Renal pelvis (tissue), 4 donors: ENCODE data around the gene DBF4B. TPM values are rescaled to one million over a fixed set of nuclear protein-coding genes. Genes with fewer than 3 reads are reported as not detected.

Experiments used
- DNase-seq: peaks from one replicate; pipeline ENCODE4 v3.0.0-alpha.2; 2013
- polyA plus RNA-seq, 3 donors: library from polyadenylated mRNA; unstranded; fragments of 120-200 nt; gene quantifications; one replicate each; pipeline ENCODE4 v1.2.1, GENCODE V29; 2013; ENCODE audit not compliant: insufficient read length in 3 of 3

Gene DBF4B
- polyA plus RNA-seq, 3 donors, result 12.0 to 21.5 (median 18.5) TPM

DNA sequence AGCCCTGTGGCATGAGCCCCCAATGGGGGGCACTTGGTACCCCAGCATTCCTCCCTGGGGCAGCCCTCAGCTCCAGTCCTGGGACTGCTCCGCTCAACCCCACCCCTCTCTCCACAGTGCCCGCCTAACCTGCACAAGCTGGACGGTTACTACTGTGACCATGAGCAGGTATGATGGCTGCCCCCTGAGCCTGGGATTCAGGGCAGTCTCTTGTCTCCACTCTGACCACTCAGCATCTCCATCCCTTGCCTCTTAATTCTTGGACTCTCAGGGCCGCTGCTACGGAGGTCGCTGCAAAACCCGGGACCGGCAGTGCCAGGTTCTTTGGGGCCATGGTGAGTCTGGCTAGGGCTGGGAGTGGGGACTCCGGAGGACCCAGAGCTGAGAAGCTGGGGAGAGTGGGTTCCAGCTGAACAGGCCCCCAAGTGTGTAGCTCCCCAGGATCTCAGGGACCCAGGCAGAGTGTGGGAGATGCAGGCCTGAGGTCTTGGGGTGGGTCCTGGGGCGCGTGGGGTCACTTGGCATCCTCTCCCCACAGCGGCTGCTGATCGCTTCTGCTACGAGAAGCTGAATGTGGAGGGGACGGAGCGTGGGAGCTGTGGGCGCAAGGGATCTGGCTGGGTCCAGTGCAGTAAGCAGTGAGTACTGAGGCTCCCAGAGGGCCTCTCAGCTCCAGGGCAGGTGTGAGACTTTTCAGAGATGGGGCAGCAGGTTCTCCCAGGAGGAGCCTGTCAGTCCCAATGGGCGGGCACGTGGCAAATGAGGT lies 68.3 kb downstream of the DBF4B start:
- DNase-seq, result no peak

DNA sequence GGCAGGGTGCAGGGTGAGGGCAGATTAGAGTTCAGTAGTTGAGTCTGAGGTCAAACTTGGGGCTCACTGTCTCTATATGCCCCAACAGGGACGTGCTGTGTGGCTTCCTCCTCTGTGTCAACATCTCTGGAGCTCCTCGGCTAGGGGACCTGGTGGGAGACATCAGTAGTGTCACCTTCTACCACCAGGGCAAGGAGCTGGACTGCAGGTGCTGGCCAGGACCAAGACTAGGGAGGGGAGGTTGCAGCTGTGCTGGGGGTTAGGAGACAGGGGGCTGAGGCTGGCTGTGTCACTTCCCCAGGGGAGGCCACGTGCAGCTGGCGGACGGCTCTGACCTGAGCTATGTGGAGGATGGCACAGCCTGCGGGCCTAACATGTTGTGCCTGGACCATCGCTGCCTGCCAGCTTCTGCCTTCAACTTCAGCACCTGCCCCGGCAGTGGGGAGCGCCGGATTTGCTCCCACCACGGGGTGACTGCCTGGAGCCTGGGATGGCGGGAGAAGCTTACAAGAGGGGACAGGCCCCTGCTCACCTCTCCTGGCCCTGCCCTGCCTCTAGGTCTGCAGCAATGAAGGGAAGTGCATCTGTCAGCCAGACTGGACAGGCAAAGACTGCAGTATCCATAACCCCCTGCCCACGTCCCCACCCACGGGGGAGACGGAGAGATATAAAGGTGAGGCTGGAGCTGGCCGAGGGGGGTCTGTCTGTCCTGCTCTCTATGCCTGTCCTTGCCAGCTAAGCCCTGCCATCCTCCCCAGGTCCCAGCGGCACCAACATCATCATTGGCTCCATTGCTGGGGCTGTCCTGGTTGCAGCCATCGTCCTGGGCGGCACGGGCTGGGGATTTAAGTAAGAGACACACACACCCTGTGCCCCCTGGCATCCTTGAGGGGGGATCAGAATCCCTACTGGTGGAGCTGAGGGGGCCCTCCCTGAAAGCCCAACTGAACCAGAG lies 69.2 kb downstream of the DBF4B start:
- DNase-seq, result no peak

DNA sequence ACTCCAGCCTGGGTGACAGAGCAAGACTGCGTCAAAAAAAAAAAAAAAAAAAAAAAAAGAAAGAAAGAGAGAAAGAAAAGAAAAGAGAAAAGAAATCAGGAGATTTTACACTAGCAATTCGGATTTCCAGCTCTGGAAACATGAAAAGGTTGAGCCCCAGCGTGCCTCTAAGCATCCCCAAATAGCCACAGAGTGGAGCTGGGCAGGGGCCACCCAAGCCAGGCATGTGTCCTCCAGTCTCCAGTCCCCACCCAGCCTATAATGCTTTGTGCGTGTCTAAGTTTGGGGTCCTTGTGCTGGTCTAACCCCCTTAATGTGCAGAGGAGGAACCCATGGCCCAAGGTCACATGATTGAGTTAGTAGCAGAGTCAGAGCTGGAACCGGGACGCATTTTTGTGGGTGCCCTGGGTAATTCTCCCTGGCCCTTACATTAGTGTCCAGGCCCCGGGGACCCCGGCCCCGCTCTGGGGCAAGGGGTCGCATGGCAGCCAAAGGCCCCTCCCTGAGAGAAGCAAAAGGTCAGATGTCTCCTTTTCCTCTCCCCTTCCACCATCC lies 70.3 kb downstream of the DBF4B start:
- no peak for DNase-seq

DNA sequence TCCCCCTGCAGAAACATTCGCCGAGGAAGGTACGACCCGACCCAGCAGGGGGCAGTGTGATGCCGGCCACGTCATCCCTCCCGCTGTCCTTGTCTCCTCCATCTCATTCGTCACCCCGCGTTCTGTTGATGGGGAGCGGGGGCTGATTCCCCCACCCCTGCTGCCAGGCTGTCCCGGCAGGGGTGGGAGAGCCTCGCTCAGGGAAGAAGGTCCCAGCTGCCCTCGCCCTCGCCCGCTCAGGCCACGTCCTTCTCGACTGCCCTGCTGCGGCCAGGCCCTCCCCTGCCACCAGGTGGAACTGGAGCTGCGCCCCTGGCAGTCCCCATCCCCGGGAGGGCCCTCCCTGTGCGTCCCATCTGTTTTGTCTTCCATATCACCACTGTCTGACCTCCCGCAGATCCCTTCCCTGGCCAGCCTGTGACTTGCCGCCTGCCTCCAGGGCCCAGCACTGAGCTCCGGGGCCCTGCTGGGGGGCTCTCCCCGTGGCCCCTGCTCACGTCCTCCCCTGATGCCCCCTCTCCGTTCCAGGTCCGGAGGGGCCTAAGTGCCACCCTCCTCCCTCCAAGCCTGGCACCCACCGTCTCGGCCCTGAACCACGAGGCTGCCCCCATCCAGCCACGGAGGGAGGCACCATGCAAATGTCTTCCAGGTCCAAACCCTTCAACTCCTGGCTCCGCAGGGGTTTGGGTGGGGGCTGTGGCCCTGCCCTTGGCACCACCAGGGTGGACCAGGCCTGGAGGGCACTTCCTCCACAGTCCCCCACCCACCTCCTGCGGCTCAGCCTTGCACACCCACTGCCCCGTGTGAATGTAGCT lies 71.0 kb downstream of the DBF4B start:
- peak; percentile 64 for DNase-seq

DNA sequence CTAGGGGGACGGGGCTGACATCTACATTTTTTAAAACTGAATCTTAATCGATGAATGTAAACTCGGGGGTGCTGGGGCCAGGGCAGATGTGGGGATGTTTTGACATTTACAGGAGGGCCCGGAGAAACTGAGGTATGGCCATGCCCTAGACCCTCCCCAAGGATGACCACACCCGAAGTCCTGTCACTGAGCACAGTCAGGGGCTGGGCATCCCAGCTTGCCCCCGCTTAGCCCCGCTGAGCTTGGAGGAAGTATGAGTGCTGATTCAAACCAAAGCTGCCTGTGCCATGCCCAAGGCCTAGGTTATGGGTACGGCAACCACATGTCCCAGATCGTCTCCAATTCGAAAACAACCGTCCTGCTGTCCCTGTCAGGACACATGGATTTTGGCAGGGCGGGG lies 71.7 kb downstream of the DBF4B start:
- no peak for DNase-seq

DNA sequence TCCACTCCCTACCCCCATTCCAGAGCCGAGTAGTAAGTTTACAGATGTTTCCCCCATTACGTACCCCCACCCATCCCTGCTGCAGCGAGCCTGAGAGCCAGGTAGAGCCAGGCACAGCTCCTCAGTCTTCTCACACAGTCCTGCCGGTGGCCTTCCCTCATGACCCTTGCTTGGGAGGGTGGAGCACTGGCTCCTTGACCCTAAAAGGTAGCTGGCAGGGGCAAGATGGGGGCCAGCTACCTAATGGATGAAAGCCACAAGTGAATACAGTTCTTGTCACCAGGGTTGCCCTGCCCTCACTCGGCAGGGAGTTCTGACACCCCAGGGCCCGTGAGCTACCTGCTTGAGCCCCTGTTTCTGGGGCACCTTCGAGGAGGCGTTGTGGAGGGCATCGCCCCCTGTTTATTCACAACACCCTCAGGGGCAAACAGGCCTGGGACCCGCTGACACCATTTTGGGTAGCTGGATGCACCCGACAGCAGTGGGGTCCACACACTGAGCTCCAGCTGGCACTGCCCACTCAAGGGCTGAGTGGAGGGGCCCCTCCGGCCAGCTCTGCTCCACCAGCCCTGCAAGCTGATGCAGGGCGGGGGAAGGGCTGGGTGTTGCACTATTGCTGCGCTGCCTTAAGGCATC lies 72.5 kb downstream of the DBF4B start:
- DNase-seq, result no peak

DNA sequence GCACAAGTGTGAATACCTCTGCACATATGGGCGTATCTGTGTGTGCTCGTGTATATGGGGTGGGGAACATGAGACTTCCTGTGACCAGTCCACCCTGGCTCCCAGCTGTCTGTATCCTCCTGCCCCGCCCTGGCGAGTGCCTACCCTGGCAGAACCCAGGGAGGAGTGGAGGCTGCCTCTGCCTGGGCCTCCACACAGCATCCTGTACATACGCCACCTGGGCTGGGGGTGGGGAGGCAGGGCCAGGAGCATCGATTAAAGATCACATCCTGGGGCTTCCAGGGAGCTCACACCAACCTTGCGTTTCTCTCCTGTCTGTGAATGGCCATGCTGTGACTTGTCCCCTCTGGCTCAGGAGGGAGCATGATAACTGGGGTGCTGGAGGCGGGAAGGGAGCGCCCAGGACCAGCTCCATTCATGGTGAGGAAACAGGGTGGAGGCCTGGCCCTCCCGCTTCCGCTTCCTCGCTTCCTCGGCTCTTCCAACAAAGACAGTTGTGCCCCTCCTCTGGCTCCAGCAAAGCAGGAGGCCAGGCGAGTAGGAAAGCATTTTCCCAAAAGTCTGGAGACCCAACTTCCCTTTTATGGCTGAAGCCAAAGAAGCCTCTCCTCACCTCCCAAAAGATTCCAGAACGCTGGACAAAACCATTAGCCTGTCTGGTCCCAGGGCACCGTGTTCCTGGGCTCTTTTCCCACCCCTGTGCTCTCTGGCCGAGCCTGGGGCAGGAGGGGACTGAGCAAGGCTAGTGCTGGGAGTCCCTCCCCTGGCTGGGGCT lies 73.3 kb downstream of the DBF4B start:
- DNase-seq, result no peak

DNA sequence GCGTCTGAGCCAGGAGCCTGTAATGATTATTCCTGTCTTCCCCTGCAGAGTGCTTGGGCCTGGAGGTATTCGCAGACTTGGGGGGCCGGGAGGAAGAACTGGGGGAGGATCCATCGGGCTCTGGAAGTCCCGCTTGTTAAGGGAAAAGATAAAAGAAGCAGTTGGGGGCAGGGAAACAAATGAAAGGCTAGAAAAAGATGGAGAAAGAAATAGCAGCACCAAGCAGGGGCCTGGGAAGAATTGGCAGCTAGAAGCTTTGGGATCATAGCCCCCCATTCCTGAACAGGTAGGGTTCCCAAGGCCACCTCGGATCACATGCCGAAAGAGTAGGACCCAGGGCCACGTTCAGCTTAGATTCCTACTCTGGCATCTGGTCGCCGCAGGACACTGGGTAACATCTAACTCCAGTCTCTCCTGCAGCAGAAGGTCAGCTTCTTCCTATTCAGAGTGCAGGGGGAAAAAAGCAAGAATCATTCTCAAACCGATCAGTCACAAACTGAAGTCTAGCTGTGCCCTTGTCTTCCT lies 73.9 kb downstream of the DBF4B start:
- DNase-seq, result no peak

DNA sequence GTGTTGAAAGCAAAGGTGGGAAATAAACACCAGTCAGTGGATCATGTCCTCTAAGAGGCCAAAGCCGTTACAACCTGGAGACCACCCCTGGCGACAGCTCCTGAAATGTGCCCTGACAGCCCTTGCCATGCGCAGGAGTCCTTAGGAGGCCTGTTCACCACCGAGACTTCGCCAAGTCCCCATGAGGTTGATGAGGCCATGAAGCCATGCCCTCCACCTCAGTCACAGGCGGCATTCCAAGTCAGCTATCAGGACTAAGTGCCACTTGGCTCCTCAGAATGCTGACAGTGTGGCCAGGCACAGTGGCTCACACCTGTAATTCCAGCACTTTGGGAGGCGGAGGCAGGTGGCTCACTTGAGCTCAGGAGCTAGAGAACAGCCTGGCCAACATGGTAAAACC lies 77.5 kb downstream of the DBF4B start:
- DNase-seq, result no peak

DNA sequence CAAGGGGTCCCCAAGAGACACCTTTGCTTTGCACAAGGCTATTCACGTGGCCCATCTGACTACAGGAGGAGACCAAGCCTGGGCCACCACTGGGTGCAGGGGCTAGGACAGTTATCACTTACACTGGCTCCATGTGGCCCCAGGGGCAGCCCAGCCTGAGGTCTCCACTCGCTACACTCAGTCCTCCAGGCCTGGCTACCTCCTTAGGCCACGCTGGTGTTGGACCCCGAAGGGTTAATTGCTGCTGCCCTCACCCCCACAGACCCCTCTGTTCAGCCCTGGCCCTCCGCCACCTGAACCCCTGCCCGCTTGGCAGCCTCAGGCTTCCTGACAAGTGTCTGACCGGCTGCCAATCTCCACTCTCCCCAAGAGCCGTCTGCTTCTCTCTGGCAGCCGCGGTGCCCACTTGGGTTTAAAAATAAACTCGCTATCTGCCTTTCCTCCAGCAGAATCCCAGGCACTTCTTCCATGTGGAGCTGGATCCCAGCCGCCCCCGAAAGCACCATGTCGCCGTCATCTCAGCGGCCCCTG lies 78.2 kb downstream of the DBF4B start:
- no peak for DNase-seq

DNA sequence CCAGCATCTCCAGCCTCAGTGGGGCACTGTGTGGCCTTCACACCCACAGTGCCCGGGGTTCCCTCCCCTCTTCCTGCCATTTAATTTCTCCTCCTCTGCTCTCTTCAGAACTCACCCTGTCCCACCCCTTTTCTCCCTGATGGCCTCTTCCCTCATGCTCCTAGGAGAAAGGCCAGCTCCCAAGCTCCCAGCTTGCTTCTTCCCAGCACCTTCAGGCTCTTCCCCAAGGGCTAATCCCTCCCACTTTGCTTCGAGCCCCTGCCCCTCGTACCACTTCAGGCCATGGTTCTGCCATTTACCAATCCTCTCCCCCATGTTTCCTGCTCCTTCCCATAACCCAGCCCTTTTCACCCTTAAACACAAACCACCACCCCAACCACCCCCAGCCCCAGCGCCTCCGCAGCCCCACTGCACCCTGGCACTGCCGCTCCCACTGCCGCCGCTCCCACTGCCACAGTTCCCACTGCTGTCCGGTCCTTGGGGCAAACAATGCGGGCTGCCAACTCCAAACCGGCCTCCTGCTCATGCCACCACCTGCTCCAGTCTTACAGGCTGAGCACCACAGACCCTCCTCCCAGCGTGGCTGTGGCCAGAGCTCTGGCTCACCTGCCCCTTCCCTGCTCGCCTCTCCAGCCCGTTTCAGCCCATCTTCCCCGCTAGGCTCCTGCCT lies 78.9 kb downstream of the DBF4B start:
- DNase-seq, result no peak

DNA sequence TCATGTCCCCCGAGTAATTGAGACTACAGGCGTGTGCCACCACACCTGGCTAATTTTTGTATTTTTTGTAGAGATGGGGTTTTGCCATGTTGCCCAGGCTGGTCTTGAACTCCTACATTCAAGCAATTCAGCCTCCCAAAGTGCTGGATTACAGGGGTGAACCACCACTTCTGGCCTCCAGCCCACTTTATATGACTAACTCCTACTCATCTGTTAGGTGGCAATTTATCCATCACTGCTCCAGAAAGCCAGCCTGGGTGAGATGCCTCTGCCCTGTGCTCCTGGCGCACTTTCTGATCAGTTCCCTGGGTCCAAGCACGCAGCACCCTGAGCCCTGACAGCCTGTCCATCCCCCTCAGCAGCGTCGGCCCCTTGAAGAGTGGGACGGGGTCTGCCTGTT lies 79.7 kb downstream of the DBF4B start:
- DNase-seq, result no peak

DNA sequence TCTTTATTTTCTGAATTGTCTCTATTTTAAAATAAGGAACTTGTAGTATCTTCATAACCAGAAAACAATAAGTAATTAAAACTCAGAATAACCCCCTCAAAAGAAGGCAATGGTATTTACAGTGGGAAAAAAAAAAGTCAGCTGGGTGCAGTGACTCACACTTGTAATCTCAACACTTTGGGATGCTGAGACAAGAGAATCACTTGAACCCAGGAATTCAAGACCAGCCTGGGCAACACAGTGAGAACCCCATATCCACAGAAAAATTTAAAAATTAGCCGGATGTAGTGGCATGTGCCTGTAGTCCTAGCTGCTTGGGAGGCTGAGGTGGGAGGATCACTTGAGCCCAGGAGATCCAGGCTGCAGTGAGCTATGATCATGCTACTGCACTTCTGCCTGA lies 83.8 kb downstream of the DBF4B start:
- no peak for DNase-seq

DNA sequence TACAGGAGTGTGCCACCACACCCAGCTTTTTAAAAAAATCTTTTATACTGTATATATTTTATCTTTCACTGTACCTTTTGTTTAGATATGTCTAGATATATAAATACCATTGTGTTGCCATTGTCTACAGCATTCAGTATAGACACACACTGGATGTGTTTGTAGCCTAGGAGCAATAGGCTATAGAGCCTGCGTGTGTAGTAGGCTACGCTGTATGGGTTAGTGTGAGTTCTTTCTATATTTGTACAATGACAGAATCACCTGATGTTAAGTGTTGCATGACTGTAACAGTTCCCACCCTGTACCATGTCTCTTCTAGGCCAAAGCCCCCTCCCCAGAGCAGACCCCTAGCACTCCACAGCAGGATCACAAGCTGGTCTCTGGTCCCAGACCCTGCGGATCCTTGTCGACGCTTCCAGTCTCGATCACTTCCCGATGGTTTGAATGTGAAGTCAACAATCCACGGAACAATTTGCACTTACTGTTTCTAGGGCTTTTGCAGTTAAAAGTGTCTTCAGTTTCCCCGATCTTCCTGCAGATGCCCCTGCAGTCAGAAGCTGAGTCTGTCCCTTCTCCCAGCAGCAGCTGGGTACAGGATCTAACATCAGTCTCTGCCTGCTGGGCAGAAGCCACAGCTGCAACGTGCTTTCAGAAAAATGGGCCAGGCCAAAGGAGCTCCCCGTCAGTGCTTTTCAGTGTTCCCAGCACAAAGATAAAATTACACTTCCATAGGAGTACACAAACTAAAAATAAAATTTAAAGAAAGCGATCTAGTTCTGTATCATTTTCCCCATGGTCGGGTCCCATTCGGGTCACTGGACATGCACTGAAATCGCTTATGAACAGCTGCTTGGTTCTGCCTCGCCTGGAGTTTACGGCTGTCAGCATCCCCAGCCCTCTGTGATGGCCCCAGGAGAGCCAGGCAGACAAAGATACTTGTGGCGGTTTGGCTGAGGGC lies 85.7 kb downstream of the DBF4B start:
- DNase-seq, result no peak

DNA sequence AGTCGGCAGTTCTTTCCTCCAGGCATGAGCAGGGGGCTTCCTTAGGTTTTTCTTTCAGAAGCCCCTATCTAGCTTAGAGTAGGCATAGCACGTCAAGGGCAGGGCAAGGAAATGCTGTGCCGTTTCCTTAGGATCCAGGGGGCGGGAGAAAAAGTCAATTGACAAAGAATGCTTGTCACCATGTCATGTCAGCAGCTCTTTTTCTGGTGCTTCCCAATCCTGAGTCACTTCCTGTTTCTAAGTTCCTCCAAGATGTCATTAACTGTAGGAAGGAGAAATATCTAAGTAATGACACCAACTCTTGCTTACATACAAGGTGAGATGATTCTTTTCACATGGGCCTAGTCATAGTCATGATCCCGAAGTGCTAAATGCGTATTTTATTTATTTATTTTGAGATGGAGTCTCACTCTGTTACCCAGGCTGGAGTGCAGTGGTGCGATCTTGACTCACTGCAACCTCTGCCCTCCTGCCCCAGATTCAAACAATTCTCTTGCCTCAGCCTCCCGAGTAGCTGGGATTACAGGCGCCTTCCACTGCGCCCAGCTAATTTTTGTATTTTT lies 86.5 kb downstream of the DBF4B start:
- DNase-seq, result no peak

DNA sequence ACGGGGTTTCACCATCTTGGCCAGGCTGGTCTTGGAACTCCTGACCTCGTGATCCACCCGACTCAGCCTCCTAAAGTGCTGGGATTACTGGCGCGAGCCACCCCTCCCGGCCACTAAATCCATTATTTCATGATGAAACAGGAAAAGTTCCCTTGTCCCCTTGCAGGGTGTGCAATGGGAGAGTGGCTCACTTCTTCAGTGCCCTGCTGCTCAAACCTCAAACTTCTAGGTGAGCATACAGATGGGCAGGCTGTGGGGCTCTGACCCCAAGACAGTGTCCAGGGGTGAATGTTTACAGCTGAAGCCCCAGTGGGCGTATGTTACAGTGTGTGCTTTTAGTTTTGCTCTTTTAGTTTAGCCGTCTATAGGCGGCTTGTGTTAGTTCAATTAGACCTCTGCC lies 87.0 kb downstream of the DBF4B start:
- DNase-seq, result no peak

DNA sequence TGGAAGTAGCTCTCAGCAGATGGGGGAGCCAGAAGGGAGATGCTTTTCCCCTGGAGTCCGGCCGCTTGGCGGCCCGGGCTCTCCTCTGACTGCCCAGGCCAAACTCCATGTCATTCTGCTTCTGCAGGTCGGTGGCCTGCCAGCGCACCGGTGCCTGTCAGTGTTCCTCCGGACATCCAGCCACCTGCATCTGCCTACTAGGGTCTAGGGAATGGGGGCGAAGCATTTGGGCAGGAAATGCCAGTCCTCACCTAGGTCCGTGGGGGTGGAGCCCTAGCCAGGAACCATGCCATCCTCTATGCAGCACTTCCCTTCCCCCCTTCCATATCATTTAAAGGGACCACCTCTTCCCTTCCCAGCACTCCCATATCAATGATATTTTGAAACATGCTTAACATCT lies 87.5 kb downstream of the DBF4B start:
- no peak for DNase-seq

DNA sequence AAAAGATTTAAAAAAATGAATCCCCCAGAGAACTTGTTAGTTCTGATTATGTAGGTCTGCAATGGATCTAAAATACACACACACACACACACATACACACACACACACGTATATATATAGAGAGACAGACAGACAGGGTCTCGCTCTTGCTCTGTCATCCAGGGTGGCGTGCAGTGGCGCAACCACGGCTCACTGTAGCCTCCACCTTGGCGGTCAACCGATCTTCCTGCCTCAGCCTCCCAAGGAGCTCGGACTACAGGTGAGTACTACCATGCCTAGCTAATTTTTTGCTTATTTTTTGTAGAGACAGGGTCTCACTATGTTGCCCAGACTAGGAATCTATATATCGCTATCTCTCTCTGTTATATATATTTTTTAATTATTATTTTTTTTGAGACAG lies 88.3 kb downstream of the DBF4B start:
- no peak for DNase-seq
